ENCODE measurements around the gene TTBK1.

- TF ChIP-seq CTCF (IDR thresholded peaks at IDR 0.05 in 8 of 11, conservative IDR thresholded peaks at IDR 0.05 in 3 of 11) (no peak), POLR2AphosphoS5 (IDR thresholded peaks at IDR 0.05) (no peak), POLR2A (IDR thresholded peaks at IDR 0.05) (no peak)
Measured at GRCh38 chr6:43278524-43279078, 35.3 kb downstream of the TTBK1 start.
